GM12865 (cell line): ENCODE data around the gene DOCK1.

Experiments used
- DNase-seq: peaks from one replicate; pipeline ENCODE4 v3.0.0; 2010; ENCODE audit warnings: low read depth
- H3K4me3 ChIP-seq: 2 replicates; pipeline ENCODE4 v1.5.1; 2011; ENCODE audit warnings: mild to moderate bottlenecking, low read depth, low read length, control low read depth
- CTCF ChIP-seq: IDR thresholded peaks from 2 replicates; pipeline ENCODE4 v1.5.1; 2011; ENCODE audit warnings: low read length, control low read depth, low read depth, inconsistent platforms; ENCODE audit not compliant: insufficient read depth; ENCODE audit errors: missing control alignments

The DOCK1 gene

GRCh38 chr10:127024685-127025435, 119.6 kb downstream of the DOCK1 start:
- H3K4me3 ChIP-seq, result no peak overlapping the region
- DNase-seq, result no peak
- TF ChIP-seq CTCF, result no peak

GRCh38 chr10:127027786-127028185, 122.6 kb downstream of the DOCK1 start:
- no peak for TF ChIP-seq CTCF
- no peak overlapping the region for H3K4me3 ChIP-seq
- no peak for DNase-seq

- TF ChIP-seq CTCF, result no peak
Measured at GRCh38 chr10:127028556-127028955, 123.3 kb downstream of the DOCK1 start.

GRCh38 chr10:127029061-127029460, 123.8 kb downstream of the DOCK1 start:
- DNase-seq, result no peak
- H3K4me3 ChIP-seq, result no peak overlapping the region
- no peak for TF ChIP-seq CTCF

More at GRCh38 chr10:127028556-127028955, 123.3 kb downstream of the DOCK1 start:
- no peak overlapping the region for H3K4me3 ChIP-seq
- DNase-seq, result no peak

- TF ChIP-seq CTCF, result no peak
- no peak overlapping the region for H3K4me3 ChIP-seq
- no peak for DNase-seq
Measured at GRCh38 chr10:127033216-127034033, 128.2 kb downstream of the DOCK1 start.

GRCh38 chr10:127034034-127034633, 128.9 kb downstream of the DOCK1 start:
- no peak overlapping the region for H3K4me3 ChIP-seq
- no peak for TF ChIP-seq CTCF
- no peak for DNase-seq
